ENCODE measurements around the gene NAB2. TPM values are rescaled to one million over a fixed set of nuclear protein-coding genes. Genes with fewer than 3 reads are reported as not detected.
A peak's percentile ranks its signal among the peaks of the same experiment; 100 is the strongest.

NAB2 gene
- total and polyA plus RNA-seq, 4 donors, result 1.9 to 10.0 (median 6.2) TPM

GRCh38 chr12:57058454-57058853 lies 30.5 kb upstream of the NAB2 start:
- 91% methylated on average over 1 of the region's 1 CpG for WGBS
- Histone ChIP-seq H3K4me1 (ENCODE audit: control insufficient read depth in 4 of 4, insufficient read depth in 4 of 4, low read length in 3 of 4) (no peaks in the 10 kb centered on the region), H3K36me3 (ENCODE audit: control insufficient read depth in 4 of 4, insufficient read depth in 3 of 4, low read depth in 1 of 4, low read length in 3 of 4) (peaks cover 0 to 5% (median 2%) of the 10 kb centered on the region in 4 donors), H3K9me3 (ENCODE audit: control insufficient read depth in 4 of 4, low read length in 3 of 4) (no peaks in the 10 kb centered on the region), H3K27me3 (ENCODE audit: control insufficient read depth in 4 of 4, insufficient read depth in 4 of 4, low read length in 3 of 4) (no peaks in the 10 kb centered on the region), H3K27ac (ENCODE audit: low read depth in 1 of 2, low read length in 2 of 2) (no peak overlapping the region), H3K9ac (ENCODE audit: low read depth in 1 of 2, low read length in 2 of 2) (no peak overlapping the region), H3K4me3 (ENCODE audit: low read depth in 1 of 3, low read length in 3 of 3) (no peak overlapping the region)
- TF ChIP-seq REST (IDR thresholded peaks at IDR 0.05) (no peak), ZBTB33 (IDR thresholded peaks at IDR 0.05) (no peak), MAX (IDR thresholded peaks at IDR 0.05) (no peak), CTCF (IDR thresholded peaks at IDR 0.05; ENCODE audit: low read depth, low read length, missing input control) (no peak), HNF4G (IDR thresholded peaks at IDR 0.05) (no peak), JUND (IDR thresholded peaks at IDR 0.05) (no peak), FOXA2 (IDR thresholded peaks at IDR 0.05) (no peak), RXRA (IDR thresholded peaks at IDR 0.05) (no peak), NR2F2 (IDR thresholded peaks at IDR 0.05) (no peak), SP1 (IDR thresholded peaks at IDR 0.05) (no peak), TAF1 (conservative IDR thresholded peaks at IDR 0.05) (no peak)
- no peak for DNase-seq (ENCODE audit: low spot score)

- H3K9me3 ChIP-seq (ENCODE audit: control insufficient read depth in 4 of 4, low read length in 3 of 4), result no peaks in the 10 kb centered on the region
- H3K9ac ChIP-seq (ENCODE audit: low read depth in 1 of 2, low read length in 2 of 2), result no peak overlapping the region
- DNase-seq (ENCODE audit: low spot score), result no peak
- H3K27me3 ChIP-seq (ENCODE audit: control insufficient read depth in 4 of 4, insufficient read depth in 4 of 4, low read length in 3 of 4), result no peaks in the 10 kb centered on the region
- H3K36me3 ChIP-seq (ENCODE audit: control insufficient read depth in 4 of 4, insufficient read depth in 3 of 4, low read depth in 1 of 4, low read length in 3 of 4), result peaks cover 0 to 5% (median 0%) of the 10 kb centered on the region in 4 donors
- H3K4me3 ChIP-seq (ENCODE audit: low read depth in 1 of 3, low read length in 3 of 3), result no peak overlapping the region
- WGBS, result 78% methylated on average over 5 of the region's 5 CpGs
- H3K4me1 ChIP-seq (ENCODE audit: control insufficient read depth in 4 of 4, insufficient read depth in 4 of 4, low read length in 3 of 4), result peaks cover 0 to 2% (median 0%) of the 10 kb centered on the region in 4 donors
- H3K27ac ChIP-seq (ENCODE audit: low read depth in 1 of 2, low read length in 2 of 2), result peak overlapping the region in 1 of 2 donors; percentile 3
- no peak for TF ChIP-seq SP1 (IDR thresholded peaks at IDR 0.05)
- no peak for TF ChIP-seq RAD21 (IDR thresholded peaks at IDR 0.05)
- TF ChIP-seq NR2F2 (IDR thresholded peaks at IDR 0.05), result no peak
- no peak for TF ChIP-seq ZBTB33 (IDR thresholded peaks at IDR 0.05)
- no peak for TF ChIP-seq HNF4A (conservative IDR thresholded peaks at IDR 0.05)
- TF ChIP-seq REST (IDR thresholded peaks at IDR 0.05), result no peak
- TF ChIP-seq RXRA (IDR thresholded peaks at IDR 0.05), result no peak
- no peak for TF ChIP-seq HNF4G (IDR thresholded peaks at IDR 0.05)
- no peak for TF ChIP-seq ATF3 (IDR thresholded peaks at IDR 0.05)
- no peak for TF ChIP-seq YY1 (IDR thresholded peaks at IDR 0.05)
- TF ChIP-seq TAF1 (conservative IDR thresholded peaks at IDR 0.05), result no peak
- TF ChIP-seq GABPA (IDR thresholded peaks at IDR 0.05 in 1 of 2, conservative IDR thresholded peaks at IDR 0.05 in 1 of 2), result no peak
- TF ChIP-seq FOXA1 (IDR thresholded peaks at IDR 0.05), result no peak
- TF ChIP-seq JUND (IDR thresholded peaks at IDR 0.05), result no peak
- no peak for TF ChIP-seq EGR1 (IDR thresholded peaks at IDR 0.05; ENCODE audit: low read depth in 2 of 2)
Measured at GRCh38 chr12:57063991-57064685, 24.8 kb upstream of the NAB2 start.

Data from liver (tissue), 9 donors.